Testis (tissue), 2 donors: ENCODE measurements around the gene RASL10A.

Source experiments
- CTCF ChIP-seq, 3 experiments: fragments of 450-650 bp in 2 of 3; fragments of 200-600 bp in 1 of 3; sonication (generic) in 1 of 3; IDR thresholded peaks; one replicate each; pipeline ENCODE4 v1.5.1; 2016 to 2019; ENCODE audit warnings: antibody characterized with exemption in 3 of 3, mild to moderate bottlenecking in 2 of 3, moderate library complexity in 1 of 3
- POLR2A ChIP-seq: fragments of 450-650 bp; IDR thresholded peaks from one replicate; pipeline ENCODE4 v1.6.1; 2017; ENCODE audit warnings: antibody characterized with exemption, mild to moderate bottlenecking, moderate library complexity

- TF ChIP-seq CTCF (IDR thresholded peaks at IDR 0.05): no peak
- TF ChIP-seq POLR2A: no peak
Observed at GRCh38 chr22:29328566-29329500, 13.3 kb upstream of the RASL10A start.
